Measurements from ENCODE around the gene TTC7B. TPM values are rescaled to one million over a fixed set of nuclear protein-coding genes. Genes with fewer than 3 reads are reported as not detected.

The TTC7B gene
- total and polyA plus RNA-seq, 2 of the 13 experiments (the other 11 are each of a cell fraction or from before 2014, with no cell fraction given): 1.3 to 3.2 TPM

DNA sequence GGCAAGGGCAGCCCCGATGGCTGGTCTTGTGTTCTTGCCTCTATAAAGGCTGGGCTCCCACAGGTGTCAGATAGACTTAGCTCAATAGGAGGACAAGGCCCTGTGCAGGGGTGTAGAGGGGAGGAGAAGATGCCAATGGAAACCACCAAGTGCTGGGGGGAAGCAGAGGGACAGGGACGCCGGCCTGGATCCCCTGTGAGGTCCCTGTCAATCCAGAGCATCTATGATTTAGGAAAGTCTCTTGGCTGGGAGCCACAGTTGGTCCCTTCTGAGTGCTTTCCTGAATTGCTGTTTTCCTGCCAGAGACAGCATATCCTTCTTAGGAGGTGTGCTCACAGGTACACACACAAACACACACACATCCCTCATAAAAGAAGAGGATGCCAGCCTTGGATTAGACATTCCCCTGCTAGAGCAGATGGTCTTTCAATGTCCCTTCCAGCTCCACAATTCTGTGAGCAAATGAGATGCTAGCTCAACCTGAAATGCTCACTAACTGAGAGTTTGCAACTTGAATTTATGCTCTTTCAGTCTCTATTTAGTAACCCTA is 62.7 kb downstream of the TTC7B start:
- Histone ChIP-seq H3K27me3 (ENCODE audit: control insufficient read depth in 1 of 2, insufficient read depth in 2 of 2, low read length in 2 of 2) (no peaks in the 10 kb centered on the region; a peak in 1 of 5 replicates), H4K20me1 (ENCODE audit: insufficient read depth, low read length) (no peaks in the 10 kb centered on the region), H3K36me3 (replicated peaks in 1 of 2; ENCODE audit: control insufficient read depth in 1 of 2, insufficient read depth in 2 of 2, low read length in 2 of 2) (no peaks in the 10 kb centered on the region), H3K4me2 (ENCODE audit: low read depth, low read length) (no peak overlapping the region), H2AFZ (ENCODE audit: low read length) (no peak overlapping the region), H3K4me3 (replicated peaks in 1 of 3; ENCODE audit: insufficient read depth in 1 of 3, low read depth in 2 of 3, low read length in 3 of 3) (no peak overlapping the region), H3K79me2 (ENCODE audit: insufficient read depth, low read length) (no peaks in the 10 kb centered on the region), H3K9ac (ENCODE audit: insufficient read depth, low read depth, low read length) (no peak overlapping the region), H3K9me3 (ENCODE audit: low read length) (no peaks in the 10 kb centered on the region), H3K4me1 (ENCODE audit: insufficient read depth, low read length) (peaks cover 7% of the 10 kb centered on the region), H3K27ac (ENCODE audit: extremely low read length, insufficient read depth, low read length) (no peak overlapping the region)
- ChIA-PET POLR2A (no interaction called here), CTCF (ENCODE audit: low intra/inter-chr PET ratio, low total read pairs) (no interaction called here)
- in situ Hi-C loops (cut with HindIII; ENCODE audit: extremely low pct_ligation_motif_present, low pct_unique_long_range_greater_than_20kb): no loop called here
- BruUV-seq (replicated peaks): no TSS peak
- intact Hi-C loops (cut with micrococcal nuclease; ENCODE audit: unreplicated experiment): no loop called here
- 11% methylated on average over 3 of the region's 3 CpGs for WGBS (ENCODE audit: low lambda C conversion rate)
- FAIRE-seq (no peak), ATAC-seq (no peak), DNase-seq (ENCODE audit: low spot score) (no peak)
- TF ChIP-seq ISX (CRISPR knock-in tag; conservative IDR thresholded peaks at IDR 0.05) (no peak), SIX4 (CRISPR knock-in tag; IDR thresholded peaks at IDR 0.05) (no peak), ZSCAN21 (CRISPR knock-in tag; IDR thresholded peaks at IDR 0.05; ENCODE audit: borderline replicate concordance) (no peak), KDM2A (CRISPR knock-in tag; IDR thresholded peaks at IDR 0.05; ENCODE audit: borderline replicate concordance, low read depth) (no peak)
- TF ChIP-seq, protein P1, sequence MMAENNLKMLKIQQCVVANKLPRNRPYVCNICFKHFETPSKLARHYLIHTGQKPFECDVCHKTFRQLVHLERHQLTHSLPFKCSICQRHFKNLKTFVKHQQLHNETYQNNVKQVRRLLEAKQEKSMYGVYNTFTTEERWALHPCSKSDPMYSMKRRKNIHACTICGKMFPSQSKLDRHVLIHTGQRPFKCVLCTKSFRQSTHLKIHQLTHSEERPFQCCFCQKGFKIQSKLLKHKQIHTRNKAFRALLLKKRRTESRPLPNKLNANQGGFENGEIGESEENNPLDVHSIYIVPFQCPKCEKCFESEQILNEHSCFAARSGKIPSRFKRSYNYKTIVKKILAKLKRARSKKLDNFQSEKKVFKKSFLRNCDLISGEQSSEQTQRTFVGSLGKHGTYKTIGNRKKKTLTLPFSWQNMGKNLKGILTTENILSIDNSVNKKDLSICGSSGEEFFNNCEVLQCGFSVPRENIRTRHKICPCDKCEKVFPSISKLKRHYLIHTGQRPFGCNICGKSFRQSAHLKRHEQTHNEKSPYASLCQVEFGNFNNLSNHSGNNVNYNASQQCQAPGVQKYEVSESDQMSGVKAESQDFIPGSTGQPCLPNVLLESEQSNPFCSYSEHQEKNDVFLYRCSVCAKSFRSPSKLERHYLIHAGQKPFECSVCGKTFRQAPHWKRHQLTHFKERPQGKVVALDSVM (CRISPR knock-in tag; IDR thresholded peaks at IDR 0.05): no peak

DNA sequence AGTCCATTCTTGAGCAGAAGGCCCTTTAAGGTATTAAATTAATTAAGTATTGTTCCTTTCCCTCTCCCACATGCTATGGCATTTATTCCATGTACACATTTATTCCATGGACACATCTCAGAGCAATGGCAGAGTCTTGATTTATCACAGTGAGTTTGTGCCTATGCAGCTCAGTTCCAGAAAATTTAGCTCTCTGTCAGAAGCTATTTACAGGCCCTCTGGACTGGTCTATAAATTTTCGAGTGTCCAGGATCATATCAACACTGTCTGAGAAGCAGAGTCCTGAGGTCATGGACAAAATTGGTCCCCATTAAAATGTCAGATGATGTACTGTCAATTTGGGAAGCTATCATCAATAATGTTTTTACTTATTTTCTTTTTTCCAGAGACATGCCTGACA is 65.5 kb downstream of the TTC7B start:
- ATAC-seq: no peak
- in situ Hi-C loops (cut with HindIII; ENCODE audit: extremely low pct_ligation_motif_present, low pct_unique_long_range_greater_than_20kb): no loop called here
- no peaks in the 10 kb centered on the region for H3K9me3 ChIP-seq (ENCODE audit: low read length)
- no peaks in the 10 kb centered on the region for H3K4me1 ChIP-seq (ENCODE audit: insufficient read depth, low read length)
- TF ChIP-seq NR1H2 (CRISPR knock-in tag; IDR thresholded peaks at IDR 0.05; ENCODE audit: borderline replicate concordance, low read depth) (no peak), REPIN1 (CRISPR knock-in tag; IDR thresholded peaks at IDR 0.05; ENCODE audit: borderline replicate concordance, low read depth) (no peak), ZNF205 (CRISPR knock-in tag; IDR thresholded peaks at IDR 0.05) (no peak), CREM (IDR thresholded peaks at IDR 0.05) (no peak), CREM (CRISPR knock-in tag; IDR thresholded peaks at IDR 0.05) (no peak)
- TF ChIP-seq, protein P2, sequence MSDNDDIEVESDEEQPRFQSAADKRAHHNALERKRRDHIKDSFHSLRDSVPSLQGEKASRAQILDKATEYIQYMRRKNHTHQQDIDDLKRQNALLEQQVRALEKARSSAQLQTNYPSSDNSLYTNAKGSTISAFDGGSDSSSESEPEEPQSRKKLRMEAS (IDR thresholded peaks at IDR 0.05): no peak
- TF ChIP-seq, protein P3, sequence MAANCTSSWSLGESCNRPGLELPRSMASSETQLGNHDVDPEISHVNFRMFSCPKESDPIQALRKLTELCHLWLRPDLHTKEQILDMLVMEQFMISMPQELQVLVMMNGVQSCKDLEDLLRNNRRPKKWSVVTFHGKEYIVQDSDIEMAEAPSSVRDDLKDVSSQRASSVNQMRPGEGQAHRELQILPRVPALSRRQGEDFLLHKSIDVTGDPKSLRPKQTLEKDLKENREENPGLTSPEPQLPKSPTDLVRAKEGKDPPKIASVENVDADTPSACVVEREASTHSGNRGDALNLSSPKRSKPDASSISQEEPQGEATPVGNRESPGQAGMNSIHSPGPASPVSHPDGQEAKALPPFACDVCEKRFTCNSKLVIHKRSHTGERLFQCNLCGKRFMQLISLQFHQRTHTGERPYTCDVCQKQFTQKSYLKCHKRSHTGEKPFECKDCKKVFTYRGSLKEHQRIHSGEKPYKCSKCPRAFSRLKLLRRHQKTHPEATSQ (CRISPR knock-in tag; IDR thresholded peaks at IDR 0.05; ENCODE audit: borderline replicate concordance): no peak
- no peaks in the 10 kb centered on the region for H4K20me1 ChIP-seq (ENCODE audit: insufficient read depth, low read length)
- no peaks in the 10 kb centered on the region; a peak in 1 of 5 replicates for H3K27me3 ChIP-seq (ENCODE audit: control insufficient read depth in 1 of 2, insufficient read depth in 2 of 2, low read length in 2 of 2)
- ChIA-PET CTCF (ENCODE audit: low intra/inter-chr PET ratio, low total read pairs) (no interaction called here), POLR2A (no interaction called here)
- BruUV-seq (replicated peaks): no TSS peak
- no peaks in the 10 kb centered on the region for H3K79me2 ChIP-seq (ENCODE audit: insufficient read depth, low read length)
- H2AFZ ChIP-seq (ENCODE audit: low read length): no peak overlapping the region
- no peak for FAIRE-seq
- no peak overlapping the region for H3K9ac ChIP-seq (ENCODE audit: insufficient read depth, low read depth, low read length)
- WGBS (ENCODE audit: low lambda C conversion rate): 7% methylated on average over 1 of the region's 1 CpG
- intact Hi-C loops (cut with micrococcal nuclease; ENCODE audit: unreplicated experiment): no loop called here
- DNase-seq (ENCODE audit: low spot score): no peak
- H3K27ac ChIP-seq (ENCODE audit: extremely low read length, insufficient read depth, low read length): no peak overlapping the region
- no peaks in the 10 kb centered on the region for H3K36me3 ChIP-seq (replicated peaks in 1 of 2; ENCODE audit: control insufficient read depth in 1 of 2, insufficient read depth in 2 of 2, low read length in 2 of 2)
- H3K4me2 ChIP-seq (ENCODE audit: low read depth, low read length): no peak overlapping the region
- H3K4me3 ChIP-seq (replicated peaks in 1 of 3; ENCODE audit: insufficient read depth in 1 of 3, low read depth in 2 of 3, low read length in 3 of 3): no peak overlapping the region
